GM23338 (cell line): Measurements from ENCODE around the gene CZIB. TPM values are rescaled to one million over a fixed set of nuclear protein-coding genes. Genes with fewer than 3 reads are reported as not detected.

Source experiments
- ATAC-seq: fragments of 200-7000 bp; cut with Tn5 transposase; 3 replicates; pipeline ENCODE4 v1.9.1; 2020
- DNase-seq: peaks from one replicate; pipeline ENCODE4 v3.0.0-alpha.2; 2015; ENCODE audit warnings: low spot score
- H2AFZ ChIP-seq: fragments of 200-600 bp; sonication (generic); 2 replicates; pipeline ENCODE4 v1.8.0; 2016; ENCODE audit warnings: antibody characterized with exemption, mild to moderate bottlenecking, moderate library complexity
- H3F3A ChIP-seq: fragments of 200-600 bp; sonication (generic); replicated peaks from 2 replicates; pipeline ENCODE4 v1.8.0; 2017; ENCODE audit warnings: antibody characterized with exemption, mixed run types, low read depth
- H3K27ac ChIP-seq: fragments of 200-600 bp; sonication (generic); 2 replicates; pipeline ENCODE4 v1.6.1; 2016; ENCODE audit warnings: low read depth
- H3K27me3 ChIP-seq: fragments of 200-600 bp; sonication (generic); 2 replicates; pipeline ENCODE4 v1.8.0; 2016; ENCODE audit warnings: mild to moderate bottlenecking, mixed run types, moderate library complexity; ENCODE audit not compliant: insufficient read depth
- H3K36me3 ChIP-seq: fragments of 200-600 bp; sonication (generic); 2 replicates; pipeline ENCODE4 v1.8.0; 2016; ENCODE audit warnings: mild to moderate bottlenecking; ENCODE audit not compliant: insufficient read depth
- H3K4me1 ChIP-seq: fragments of 200-600 bp; sonication (generic); 2 replicates; pipeline ENCODE4 v1.8.0; 2016; ENCODE audit warnings: mild to moderate bottlenecking, moderate library complexity; ENCODE audit not compliant: insufficient read depth
- H3K4me2 ChIP-seq: fragments of 200-600 bp; sonication (generic); 2 replicates; pipeline ENCODE4 v1.7.1; 2017; ENCODE audit warnings: mixed run types
- H3K4me3 ChIP-seq: fragments of 200-600 bp; sonication (generic); 2 replicates; pipeline ENCODE4 v1.6.1; 2016; ENCODE audit warnings: mixed run types
- H3K79me2 ChIP-seq: fragments of 200-600 bp; sonication (generic); replicated peaks from 2 replicates; pipeline ENCODE4 v1.8.0; 2017; ENCODE audit warnings: mild to moderate bottlenecking; ENCODE audit not compliant: insufficient read depth
- H3K9me2 ChIP-seq: fragments of 200-600 bp; sonication (generic); 2 replicates; pipeline ENCODE4 v1.8.0; 2017; ENCODE audit not compliant: insufficient read depth
- H4K20me1 ChIP-seq: fragments of 200-600 bp; sonication (generic); replicated peaks from 2 replicates; pipeline ENCODE4 v1.8.0; 2017; ENCODE audit warnings: mild to moderate bottlenecking; ENCODE audit not compliant: insufficient read depth
- H3K27ac Mint-ChIP-seq: 2 replicates; pipeline ENCODE4 v1.8.0; 2020; ENCODE audit warnings: inconsistent platforms, mild to moderate bottlenecking, moderate library complexity, mixed read lengths
- H3K27me3 Mint-ChIP-seq: 3 replicates; pipeline ENCODE4 v1.8.0; 2022; ENCODE audit warnings: low read depth, mild to moderate bottlenecking, moderate library complexity, mixed read lengths, inconsistent platforms; ENCODE audit not compliant: insufficient read depth, poor library complexity
- H3K36me3 Mint-ChIP-seq: 3 replicates; pipeline ENCODE4 v1.8.0; 2021; ENCODE audit warnings: low read depth, mild to moderate bottlenecking, inconsistent platforms, moderate library complexity, mixed read lengths
- H3K4me1 Mint-ChIP-seq: 3 replicates; pipeline ENCODE4 v1.8.0; 2020; ENCODE audit warnings: mild to moderate bottlenecking, inconsistent platforms, mixed read lengths
- H3K4me3 Mint-ChIP-seq: 3 replicates; pipeline ENCODE4 v1.8.0; 2021; ENCODE audit warnings: moderate library complexity, mild to moderate bottlenecking, inconsistent platforms, mixed read lengths
- H3K9me3 Mint-ChIP-seq: 3 replicates; pipeline ENCODE4 v1.8.0; 2020; ENCODE audit warnings: moderate library complexity, mild to moderate bottlenecking, inconsistent platforms, mixed read lengths
- EZH2 ChIP-seq: fragments of 200-600 bp; sonication (generic); IDR thresholded peaks from one replicate; pipeline ENCODE4 v1.8.0; 2017; ENCODE audit warnings: antibody characterized with exemption, mild to moderate bottlenecking, low read depth; ENCODE audit not compliant: unreplicated experiment
- EZH2phosphoT487 ChIP-seq: fragments of 200-600 bp; sonication (generic); IDR thresholded peaks from one replicate; pipeline ENCODE4 v1.8.1; 2018; ENCODE audit warnings: antibody characterized with exemption; ENCODE audit not compliant: unreplicated experiment
- JUNB ChIP-seq: IDR thresholded peaks from one replicate; pipeline ENCODE4 v1.6.1; 2016; ENCODE audit warnings: antibody characterized with exemption; ENCODE audit not compliant: unreplicated experiment
- NANOG ChIP-seq: IDR thresholded peaks from 2 replicates; pipeline ENCODE4 v1.6.1; 2016; ENCODE audit warnings: antibody characterized with exemption, borderline replicate concordance
- POLR2AphosphoS5 ChIP-seq: IDR thresholded peaks from 2 replicates; pipeline ENCODE4 v1.6.1; 2016; ENCODE audit warnings: antibody characterized with exemption, low read depth
- STAT1 ChIP-seq: IDR thresholded peaks from one replicate; pipeline ENCODE4 v1.6.1; 2016; ENCODE audit warnings: antibody characterized with exemption; ENCODE audit not compliant: unreplicated experiment
- ZNF114 ChIP-seq: fragments of 250-450 bp; sonication (Bioruptor Pico); IDR thresholded peaks from 2 replicates; pipeline ENCODE4 v1.5.0; 2020; ENCODE audit warnings: mild to moderate bottlenecking, moderate library complexity
- polyA plus RNA-seq: library from polyadenylated mRNA; unstranded; fragments of >200 nt; fragmentation: Nextera tagmentation; extraction: Ambion mirVana; gene quantifications from 2 replicates; pipeline ENCODE4 v1.2.1, GENCODE V29; 2016
- total RNA-seq: library from RNA; depleted of rRNA; stranded (reverse); fragments of >200 nt; shearing (Covaris generic); gene quantifications from 2 replicates; pipeline ENCODE4 v1.2.3, GENCODE V29; 2014
- TF ChIP-seq, protein P1 (sequence below): fragments of 250-450 bp; sonication (Bioruptor Pico); IDR thresholded peaks from 2 replicates; pipeline ENCODE4 v1.5.0; 2020; ENCODE audit warnings: mild to moderate bottlenecking, moderate library complexity
- TF ChIP-seq, protein P2 (sequence below): IDR thresholded peaks from 2 replicates; pipeline ENCODE4 v1.6.1; 2016; ENCODE audit warnings: antibody characterized with exemption
- TF ChIP-seq, protein P3 (sequence below), 2 experiments: fragments of 200-600 bp in 1 of 2; sonication (generic) in 1 of 2; conservative IDR thresholded peaks; 2 replicates each; pipeline versions ENCODE4 v1.5.1 to v1.6.1; 2016 to 2017; ENCODE audit warnings: antibody characterized with exemption in 2 of 2, low read depth in 2 of 2, mild to moderate bottlenecking in 2 of 2, moderate library complexity in 1 of 2
- TF ChIP-seq, protein P4 (sequence below): IDR thresholded peaks from one replicate; pipeline ENCODE4 v1.6.1; 2018; ENCODE audit warnings: antibody characterized with exemption; ENCODE audit not compliant: unreplicated experiment

Gene CZIB
- total and polyA plus RNA-seq, 2 experiments from 2014 or later = 59.8 to 84.1 TPM

DNA sequence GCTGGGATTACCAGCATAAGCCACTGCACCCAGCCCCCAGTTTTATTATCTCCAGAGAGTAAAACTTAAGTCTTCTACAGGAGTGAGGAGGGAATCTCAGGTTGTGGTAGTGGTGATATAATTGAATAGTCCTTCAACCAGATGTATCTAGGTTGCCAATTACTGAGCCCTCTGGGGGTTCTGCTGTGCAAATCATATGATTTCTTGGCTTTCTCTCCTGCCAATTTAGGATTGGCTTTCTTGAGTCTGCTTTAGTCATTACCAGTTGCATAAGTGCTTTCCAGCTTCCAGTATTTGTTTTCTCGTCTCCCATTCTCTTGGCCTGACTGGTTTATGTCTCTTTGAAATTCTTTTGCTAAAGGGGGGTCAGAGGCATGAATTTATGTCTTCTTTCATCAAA, 12.7 kb downstream of the CZIB start:
- no peaks in the 10 kb centered on the region; the same call in 1 of the 2 replicates for H4K20me1 ChIP-seq
- H3K4me3 ChIP-seq = no peak overlapping the region
- peaks cover 98% of the 10 kb centered on the region for H3K36me3 Mint-ChIP-seq
- TF ChIP-seq ZNF114 (no peak), EZH2 (no peak), EZH2phosphoT487 (no peak), POLR2AphosphoS5 (no peak), NANOG (no peak), JUNB (no peak), STAT1 (no peak)
- TF ChIP-seq, protein P1, sequence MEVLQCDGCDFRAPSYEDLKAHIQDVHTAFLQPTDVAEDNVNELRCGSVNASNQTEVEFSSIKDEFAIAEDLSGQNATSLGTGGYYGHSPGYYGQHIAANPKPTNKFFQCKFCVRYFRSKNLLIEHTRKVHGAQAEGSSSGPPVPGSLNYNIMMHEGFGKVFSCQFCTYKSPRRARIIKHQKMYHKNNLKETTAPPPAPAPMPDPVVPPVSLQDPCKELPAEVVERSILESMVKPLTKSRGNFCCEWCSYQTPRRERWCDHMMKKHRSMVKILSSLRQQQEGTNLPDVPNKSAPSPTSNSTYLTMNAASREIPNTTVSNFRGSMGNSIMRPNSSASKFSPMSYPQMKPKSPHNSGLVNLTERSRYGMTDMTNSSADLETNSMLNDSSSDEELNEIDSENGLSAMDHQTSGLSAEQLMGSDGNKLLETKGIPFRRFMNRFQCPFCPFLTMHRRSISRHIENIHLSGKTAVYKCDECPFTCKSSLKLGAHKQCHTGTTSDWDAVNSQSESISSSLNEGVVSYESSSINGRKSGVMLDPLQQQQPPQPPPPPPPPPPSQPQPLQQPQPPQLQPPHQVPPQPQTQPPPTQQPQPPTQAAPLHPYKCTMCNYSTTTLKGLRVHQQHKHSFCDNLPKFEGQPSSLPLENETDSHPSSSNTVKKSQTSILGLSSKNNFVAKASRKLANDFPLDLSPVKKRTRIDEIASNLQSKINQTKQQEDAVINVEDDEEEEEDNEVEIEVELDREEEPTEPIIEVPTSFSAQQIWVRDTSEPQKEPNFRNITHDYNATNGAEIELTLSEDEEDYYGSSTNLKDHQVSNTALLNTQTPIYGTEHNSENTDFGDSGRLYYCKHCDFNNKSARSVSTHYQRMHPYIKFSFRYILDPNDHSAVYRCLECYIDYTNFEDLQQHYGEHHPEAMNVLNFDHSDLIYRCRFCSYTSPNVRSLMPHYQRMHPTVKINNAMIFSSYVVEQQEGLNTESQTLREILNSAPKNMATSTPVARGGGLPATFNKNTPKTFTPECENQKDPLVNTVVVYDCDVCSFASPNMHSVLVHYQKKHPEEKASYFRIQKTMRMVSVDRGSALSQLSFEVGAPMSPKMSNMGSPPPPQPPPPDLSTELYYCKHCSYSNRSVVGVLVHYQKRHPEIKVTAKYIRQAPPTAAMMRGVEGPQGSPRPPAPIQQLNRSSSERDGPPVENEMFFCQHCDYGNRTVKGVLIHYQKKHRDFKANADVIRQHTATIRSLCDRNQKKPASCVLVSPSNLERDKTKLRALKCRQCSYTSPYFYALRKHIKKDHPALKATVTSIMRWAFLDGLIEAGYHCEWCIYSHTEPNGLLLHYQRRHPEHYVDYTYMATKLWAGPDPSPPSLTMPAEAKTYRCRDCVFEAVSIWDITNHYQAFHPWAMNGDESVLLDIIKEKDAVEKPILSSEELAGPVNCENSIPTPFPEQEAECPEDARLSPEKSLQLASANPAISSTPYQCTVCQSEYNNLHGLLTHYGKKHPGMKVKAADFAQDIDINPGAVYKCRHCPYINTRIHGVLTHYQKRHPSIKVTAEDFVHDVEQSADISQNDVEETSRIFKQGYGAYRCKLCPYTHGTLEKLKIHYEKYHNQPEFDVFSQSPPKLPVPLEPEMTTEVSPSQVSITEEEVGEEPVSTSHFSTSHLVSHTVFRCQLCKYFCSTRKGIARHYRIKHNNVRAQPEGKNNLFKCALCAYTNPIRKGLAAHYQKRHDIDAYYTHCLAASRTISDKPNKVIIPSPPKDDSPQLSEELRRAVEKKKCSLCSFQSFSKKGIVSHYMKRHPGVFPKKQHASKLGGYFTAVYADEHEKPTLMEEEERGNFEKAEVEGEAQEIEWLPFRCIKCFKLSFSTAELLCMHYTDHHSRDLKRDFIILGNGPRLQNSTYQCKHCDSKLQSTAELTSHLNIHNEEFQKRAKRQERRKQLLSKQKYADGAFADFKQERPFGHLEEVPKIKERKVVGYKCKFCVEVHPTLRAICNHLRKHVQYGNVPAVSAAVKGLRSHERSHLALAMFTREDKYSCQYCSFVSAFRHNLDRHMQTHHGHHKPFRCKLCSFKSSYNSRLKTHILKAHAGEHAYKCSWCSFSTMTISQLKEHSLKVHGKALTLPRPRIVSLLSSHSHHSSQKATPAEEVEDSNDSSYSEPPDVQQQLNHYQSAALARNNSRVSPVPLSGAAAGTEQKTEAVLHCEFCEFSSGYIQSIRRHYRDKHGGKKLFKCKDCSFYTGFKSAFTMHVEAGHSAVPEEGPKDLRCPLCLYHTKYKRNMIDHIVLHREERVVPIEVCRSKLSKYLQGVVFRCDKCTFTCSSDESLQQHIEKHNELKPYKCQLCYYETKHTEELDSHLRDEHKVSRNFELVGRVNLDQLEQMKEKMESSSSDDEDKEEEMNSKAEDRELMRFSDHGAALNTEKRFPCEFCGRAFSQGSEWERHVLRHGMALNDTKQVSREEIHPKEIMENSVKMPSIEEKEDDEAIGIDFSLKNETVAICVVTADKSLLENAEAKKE (CRISPR knock-in tag) = no peak
- TF ChIP-seq, protein P2, sequence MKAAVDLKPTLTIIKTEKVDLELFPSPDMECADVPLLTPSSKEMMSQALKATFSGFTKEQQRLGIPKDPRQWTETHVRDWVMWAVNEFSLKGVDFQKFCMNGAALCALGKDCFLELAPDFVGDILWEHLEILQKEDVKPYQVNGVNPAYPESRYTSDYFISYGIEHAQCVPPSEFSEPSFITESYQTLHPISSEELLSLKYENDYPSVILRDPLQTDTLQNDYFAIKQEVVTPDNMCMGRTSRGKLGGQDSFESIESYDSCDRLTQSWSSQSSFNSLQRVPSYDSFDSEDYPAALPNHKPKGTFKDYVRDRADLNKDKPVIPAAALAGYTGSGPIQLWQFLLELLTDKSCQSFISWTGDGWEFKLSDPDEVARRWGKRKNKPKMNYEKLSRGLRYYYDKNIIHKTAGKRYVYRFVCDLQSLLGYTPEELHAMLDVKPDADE = no peak
- TF ChIP-seq, protein P3, sequence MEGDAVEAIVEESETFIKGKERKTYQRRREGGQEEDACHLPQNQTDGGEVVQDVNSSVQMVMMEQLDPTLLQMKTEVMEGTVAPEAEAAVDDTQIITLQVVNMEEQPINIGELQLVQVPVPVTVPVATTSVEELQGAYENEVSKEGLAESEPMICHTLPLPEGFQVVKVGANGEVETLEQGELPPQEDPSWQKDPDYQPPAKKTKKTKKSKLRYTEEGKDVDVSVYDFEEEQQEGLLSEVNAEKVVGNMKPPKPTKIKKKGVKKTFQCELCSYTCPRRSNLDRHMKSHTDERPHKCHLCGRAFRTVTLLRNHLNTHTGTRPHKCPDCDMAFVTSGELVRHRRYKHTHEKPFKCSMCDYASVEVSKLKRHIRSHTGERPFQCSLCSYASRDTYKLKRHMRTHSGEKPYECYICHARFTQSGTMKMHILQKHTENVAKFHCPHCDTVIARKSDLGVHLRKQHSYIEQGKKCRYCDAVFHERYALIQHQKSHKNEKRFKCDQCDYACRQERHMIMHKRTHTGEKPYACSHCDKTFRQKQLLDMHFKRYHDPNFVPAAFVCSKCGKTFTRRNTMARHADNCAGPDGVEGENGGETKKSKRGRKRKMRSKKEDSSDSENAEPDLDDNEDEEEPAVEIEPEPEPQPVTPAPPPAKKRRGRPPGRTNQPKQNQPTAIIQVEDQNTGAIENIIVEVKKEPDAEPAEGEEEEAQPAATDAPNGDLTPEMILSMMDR (conservative IDR thresholded peaks at IDR 0.05; ENCODE audit: low read depth in 2 of 2) = no peak
- TF ChIP-seq, protein P4, sequence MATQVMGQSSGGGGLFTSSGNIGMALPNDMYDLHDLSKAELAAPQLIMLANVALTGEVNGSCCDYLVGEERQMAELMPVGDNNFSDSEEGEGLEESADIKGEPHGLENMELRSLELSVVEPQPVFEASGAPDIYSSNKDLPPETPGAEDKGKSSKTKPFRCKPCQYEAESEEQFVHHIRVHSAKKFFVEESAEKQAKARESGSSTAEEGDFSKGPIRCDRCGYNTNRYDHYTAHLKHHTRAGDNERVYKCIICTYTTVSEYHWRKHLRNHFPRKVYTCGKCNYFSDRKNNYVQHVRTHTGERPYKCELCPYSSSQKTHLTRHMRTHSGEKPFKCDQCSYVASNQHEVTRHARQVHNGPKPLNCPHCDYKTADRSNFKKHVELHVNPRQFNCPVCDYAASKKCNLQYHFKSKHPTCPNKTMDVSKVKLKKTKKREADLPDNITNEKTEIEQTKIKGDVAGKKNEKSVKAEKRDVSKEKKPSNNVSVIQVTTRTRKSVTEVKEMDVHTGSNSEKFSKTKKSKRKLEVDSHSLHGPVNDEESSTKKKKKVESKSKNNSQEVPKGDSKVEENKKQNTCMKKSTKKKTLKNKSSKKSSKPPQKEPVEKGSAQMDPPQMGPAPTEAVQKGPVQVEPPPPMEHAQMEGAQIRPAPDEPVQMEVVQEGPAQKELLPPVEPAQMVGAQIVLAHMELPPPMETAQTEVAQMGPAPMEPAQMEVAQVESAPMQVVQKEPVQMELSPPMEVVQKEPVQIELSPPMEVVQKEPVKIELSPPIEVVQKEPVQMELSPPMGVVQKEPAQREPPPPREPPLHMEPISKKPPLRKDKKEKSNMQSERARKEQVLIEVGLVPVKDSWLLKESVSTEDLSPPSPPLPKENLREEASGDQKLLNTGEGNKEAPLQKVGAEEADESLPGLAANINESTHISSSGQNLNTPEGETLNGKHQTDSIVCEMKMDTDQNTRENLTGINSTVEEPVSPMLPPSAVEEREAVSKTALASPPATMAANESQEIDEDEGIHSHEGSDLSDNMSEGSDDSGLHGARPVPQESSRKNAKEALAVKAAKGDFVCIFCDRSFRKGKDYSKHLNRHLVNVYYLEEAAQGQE = no peak
- no peak overlapping the region for H3K27ac ChIP-seq
- H3K9me2 ChIP-seq = no peaks in the 10 kb centered on the region
- H3K27me3 ChIP-seq = no peaks in the 10 kb centered on the region
- no peaks in the 10 kb centered on the region for H3F3A ChIP-seq
- H3K9me3 Mint-ChIP-seq = peaks cover 33% of the 10 kb centered on the region
- ATAC-seq (no peak), DNase-seq (no peak)
- H3K4me3 Mint-ChIP-seq = no peak overlapping the region
- H3K4me1 Mint-ChIP-seq = no peaks in the 10 kb centered on the region
- no peak overlapping the region for H3K27ac Mint-ChIP-seq
- no peak overlapping the region for H3K4me2 ChIP-seq
- H3K79me2 ChIP-seq = no peaks in the 10 kb centered on the region
- no peaks in the 10 kb centered on the region for H3K4me1 ChIP-seq
- peaks cover 63% of the 10 kb centered on the region for H3K36me3 ChIP-seq
- H3K27me3 Mint-ChIP-seq = peaks cover 5% of the 10 kb centered on the region
- no peak overlapping the region for H2AFZ ChIP-seq
